ENCODE data around the gene PPP2R2B.

DNA sequence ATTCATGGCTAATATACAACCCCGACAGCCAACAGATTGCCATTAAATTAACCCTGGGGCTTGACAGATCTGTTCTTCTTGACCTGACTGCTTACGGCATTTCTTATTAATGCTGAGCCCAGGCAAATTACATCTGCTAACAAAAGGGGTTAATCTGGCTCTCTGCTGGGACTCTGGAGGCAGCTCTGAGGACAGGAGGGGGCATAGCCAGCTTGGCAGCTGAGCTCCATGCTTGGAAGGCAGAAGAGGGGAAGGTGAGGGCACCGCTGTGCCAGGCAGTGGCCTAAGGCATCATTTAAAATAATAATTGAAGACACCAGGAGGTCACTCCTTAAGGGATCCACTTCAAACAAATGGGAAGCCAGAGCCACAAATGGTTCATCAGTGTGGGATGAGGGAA lies 236.6 kb downstream of the PPP2R2B start:
- no peak for TF ChIP-seq CTCF (IDR thresholded peaks at IDR 0.05; ENCODE audit: low read depth, low read length)
- no peak for TF ChIP-seq POLR2A (IDR thresholded peaks at IDR 0.05; ENCODE audit: extremely low read depth, insufficient read length)
